ENCODE data around the gene ANO9. TPM values are rescaled to one million over a fixed set of nuclear protein-coding genes. Genes with fewer than 3 reads are reported as not detected.

The ANO9 gene
- total RNA-seq, 1 donor from 2014 or later = 7.3 TPM

- DNase-seq = no peak
These were observed 73.1 kb downstream of the ANO9 start for GRCh38 chr11:368414-369335.

GRCh38 chr11:367956-368413, 73.8 kb downstream of the ANO9 start:
- no peak for DNase-seq

Small RNA genes within 50 kb of the gene (small RNA-seq; reads per million reads assigned to genes)
- not detected for gene RN7SL838P (ENCODE audit: low replicate concordance)

Other genes with a start within 250 kb of the ANO9 start
- not detected for gene SCGB1C1, start 248.9 kb downstream of the ANO9 start, total RNA-seq
- gene BET1L, start 234.6 kb downstream of the ANO9 start, total RNA-seq = 17.8 TPM
- gene RIC8A, start 234.3 kb downstream of the ANO9 start, total RNA-seq = 88.8 TPM
- gene SIRT3, start 205.7 kb downstream of the ANO9 start, total RNA-seq = 8.0 TPM
- gene PSMD13, start 205.0 kb downstream of the ANO9 start, total RNA-seq = 95.7 TPM
- 0.10 TPM for gene NLRP6, start 163.6 kb downstream of the ANO9 start, total RNA-seq
- gene PGGHG, start 152.9 kb downstream of the ANO9 start, total RNA-seq = 9.0 TPM
- not detected for gene IFITM5, start 142.5 kb downstream of the ANO9 start, total RNA-seq
- 20.4 TPM for gene IFITM2, start 134.2 kb downstream of the ANO9 start, total RNA-seq
- 17.0 TPM for gene IFITM1, start 128.0 kb downstream of the ANO9 start, total RNA-seq
- gene IFITM3, start 121.2 kb downstream of the ANO9 start, total RNA-seq = 40.1 TPM
- gene B4GALNT4, start 72.5 kb downstream of the ANO9 start, total RNA-seq = 10.8 TPM
- 71.2 TPM for gene PKP3, start 47.8 kb downstream of the ANO9 start, total RNA-seq
- gene SIGIRR, start 27.0 kb downstream of the ANO9 start, total RNA-seq = 9.5 TPM
- gene PTDSS2, start 8.3 kb upstream of the ANO9 start, total RNA-seq = 14.1 TPM
- gene RNH1, start 65.2 kb upstream of the ANO9 start, total RNA-seq = 83.8 TPM
- gene HRAS, start 93.6 kb upstream of the ANO9 start, total RNA-seq = 27.9 TPM
- gene LRRC56, start 95.5 kb upstream of the ANO9 start, total RNA-seq = 0.69 TPM
- gene LMNTD2, start 118.7 kb upstream of the ANO9 start, total RNA-seq = 0.69 TPM
- gene RASSF7, start 119.0 kb upstream of the ANO9 start, total RNA-seq = 7.7 TPM
- gene PHRF1, start 134.5 kb upstream of the ANO9 start, total RNA-seq = 18.8 TPM
- gene IRF7, start 173.9 kb upstream of the ANO9 start, total RNA-seq = 6.6 TPM
- gene CDHR5, start 182.9 kb upstream of the ANO9 start, total RNA-seq = not detected
- gene SCT, start 185.2 kb upstream of the ANO9 start, total RNA-seq = 2.6 TPM
- gene DRD4, start 195.3 kb upstream of the ANO9 start, total RNA-seq = not detected